ENCODE measurements around the gene SH3PXD2A. TPM values are rescaled to one million over a fixed set of nuclear protein-coding genes. Genes with fewer than 3 reads are reported as not detected.

SH3PXD2A gene
- total and polyA plus RNA-seq, 7 donors = 3.0 to 57.7 (median 10.6) TPM

- no peaks in the 10 kb centered on the region for H3K27me3 ChIP-seq (ENCODE audit: insufficient read depth in 3 of 3, low read length in 2 of 3)
- intact Hi-C loops (cut with DNase I) = no loop called here
- no peaks in the 10 kb centered on the region for H3K9me3 ChIP-seq
- DNase-seq (peak in 1 of 2 donors; percentile 34), ATAC-seq (peak in 3 of 4 donors; percentile 52 to 55 (median 53))
- H3K4me1 ChIP-seq = peaks cover 60% of the 10 kb centered on the region
- 75 to 83% (median 77%) methylated on average over 6 of the region's 6 CpGs for WGBS, 3 donors
- H3K27ac ChIP-seq = peak overlapping the region; percentile 15
- TF ChIP-seq CTCF (IDR thresholded peaks at IDR 0.05) = peak; percentile 20
- H3K4me3 ChIP-seq = no peak overlapping the region
- no peaks in the 10 kb centered on the region for H3K36me3 ChIP-seq (ENCODE audit: insufficient read depth in 1 of 2, low read depth in 1 of 2)
Measured at GRCh38 chr10:103781329-103782061, 73.9 kb downstream of the SH3PXD2A start.

GRCh38 chr10:103780242-103781149, 74.9 kb downstream of the SH3PXD2A start:
- 64 to 69% (median 64%) methylated on average over 8 of the region's 8 CpGs for WGBS, 3 donors
- H3K36me3 ChIP-seq (ENCODE audit: insufficient read depth in 1 of 2, low read depth in 1 of 2) = no peaks in the 10 kb centered on the region
- ATAC-seq = peak in 1 of 4 donors; percentile 33
- no peak for TF ChIP-seq CTCF (IDR thresholded peaks at IDR 0.05)
- peaks cover 60% of the 10 kb centered on the region for H3K4me1 ChIP-seq
- H3K9me3 ChIP-seq = no peaks in the 10 kb centered on the region
- H3K27me3 ChIP-seq (ENCODE audit: insufficient read depth in 3 of 3, low read length in 2 of 3) = no peaks in the 10 kb centered on the region
- H3K4me3 ChIP-seq = no peak overlapping the region
- intact Hi-C loops (cut with DNase I) = no loop called here
- peak in 1 of 2 donors; percentile 34 for DNase-seq
- H3K27ac ChIP-seq = peak overlapping the region; percentile 15

GRCh38 chr10:103778358-103779139, 76.8 kb downstream of the SH3PXD2A start:
- Histone ChIP-seq H3K9me3 (no peaks in the 10 kb centered on the region), H3K36me3 (ENCODE audit: insufficient read depth in 1 of 2, low read depth in 1 of 2) (no peaks in the 10 kb centered on the region), H3K4me3 (no peak overlapping the region), H3K27ac (no peak overlapping the region), H3K4me1 (peaks cover 54% of the 10 kb centered on the region), H3K27me3 (ENCODE audit: insufficient read depth in 3 of 3, low read length in 2 of 3) (no peaks in the 10 kb centered on the region)
- intact Hi-C loops (cut with DNase I) = no loop called here
- ATAC-seq = no peak
- DNase-seq = peak in 1 of 2 donors; percentile 15
- WGBS, 3 donors = 94 to 96% (median 96%) methylated on average over 10 of the region's 10 CpGs
- TF ChIP-seq CTCF (IDR thresholded peaks at IDR 0.05) = no peak

- DNase-seq = peak; percentile 79 to 87
- H3K4me3 ChIP-seq = no peak overlapping the region
- WGBS, 3 donors = 26 to 32% (median 31%) methylated on average over 12 of the region's 12 CpGs
- H3K4me1 ChIP-seq = peaks cover 61% of the 10 kb centered on the region
- H3K36me3 ChIP-seq (ENCODE audit: insufficient read depth in 1 of 2, low read depth in 1 of 2) = no peaks in the 10 kb centered on the region
- intact Hi-C loops (cut with DNase I) = no loop called here
- H3K9me3 ChIP-seq = no peaks in the 10 kb centered on the region
- ATAC-seq = peak; percentile 66 to 85 (median 80)
- no peaks in the 10 kb centered on the region for H3K27me3 ChIP-seq (ENCODE audit: insufficient read depth in 3 of 3, low read length in 2 of 3)
- peak overlapping the region; percentile 60 for H3K27ac ChIP-seq
- no peak for TF ChIP-seq CTCF (IDR thresholded peaks at IDR 0.05)
Measured at GRCh38 chr10:103776878-103777591, 78.3 kb downstream of the SH3PXD2A start.
